ENCODE measurements around the gene FOXC1.

GRCh38 chr6:1594445-1595200, 15.1 kb upstream of the FOXC1 start:
- TF ChIP-seq CTCF (IDR thresholded peaks at IDR 0.05; ENCODE audit: borderline replicate concordance, extremely low read depth, low read length, poor library complexity, severe bottlenecking) (no peak), EZH2 (IDR thresholded peaks at IDR 0.05; ENCODE audit: borderline replicate concordance, low read depth, low read length, severe bottlenecking) (no peak)
